ENCODE measurements around the gene HCRTR2. TPM values are rescaled to one million over a fixed set of nuclear protein-coding genes. Genes with fewer than 3 reads are reported as not detected.

HCRTR2 gene
- total RNA-seq, 1 experiment from 2014 or later: not detected

DNA sequence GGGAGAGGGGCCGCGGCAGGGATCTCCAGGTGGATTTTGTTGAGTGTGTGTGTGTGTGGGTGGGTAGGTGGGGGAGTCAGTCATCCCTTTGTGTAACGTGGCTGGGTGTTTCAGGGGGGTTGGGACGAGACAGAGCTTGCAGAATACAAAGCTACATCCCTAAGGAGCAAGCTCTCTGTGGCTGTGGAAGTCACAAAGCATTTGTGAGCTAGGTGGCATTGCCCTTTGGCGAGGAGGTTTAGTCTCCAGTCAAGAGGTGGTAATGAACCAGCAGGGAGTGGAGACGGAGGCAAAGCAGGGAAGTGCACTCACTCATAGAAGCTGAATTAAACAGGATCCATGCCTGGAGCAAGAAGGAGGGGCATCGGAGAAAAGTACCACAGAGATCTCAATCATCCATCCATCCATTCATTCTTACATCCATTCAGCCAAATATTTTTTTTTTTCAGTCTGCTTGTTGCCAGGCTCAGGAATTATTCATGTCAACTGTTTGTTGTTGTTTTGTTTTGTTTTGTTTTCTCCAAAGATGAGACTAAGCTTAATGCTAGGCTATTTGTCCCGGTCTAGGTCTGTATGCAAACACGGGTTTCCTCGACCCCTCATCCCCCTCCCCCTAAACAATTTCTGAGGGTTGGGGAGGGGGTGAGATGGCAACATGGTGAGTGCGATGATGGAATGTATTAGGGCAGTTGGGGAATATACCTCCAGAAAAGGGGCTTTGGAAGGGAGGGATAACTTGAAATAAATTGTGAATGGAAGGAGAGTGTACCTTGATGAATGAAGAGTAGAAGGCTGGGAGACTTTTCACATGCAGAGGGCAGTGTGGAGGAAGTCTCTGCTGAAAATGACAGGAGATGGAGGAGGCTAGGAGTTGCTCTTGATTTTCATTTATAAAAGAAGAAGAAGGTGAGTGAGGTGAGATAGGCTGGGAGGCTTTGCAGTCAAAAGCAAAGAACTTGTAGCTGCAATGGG is 1.0 kb downstream of the HCRTR2 start:
- Histone ChIP-seq H2AFZ (ENCODE audit: low read length) (no peak overlapping the region), H3K4me2 (ENCODE audit: low read length) (no peak overlapping the region), H3K4me3 (ENCODE audit: low read length) (no peak overlapping the region), H3K27ac (ENCODE audit: low read length) (no peak overlapping the region), H3K4me1 (ENCODE audit: insufficient read depth, low read length) (no peaks in the 10 kb centered on the region), H4K20me1 (ENCODE audit: low read length) (no peaks in the 10 kb centered on the region), H3K79me2 (ENCODE audit: low read length) (no peaks in the 10 kb centered on the region), H3K9ac (ENCODE audit: low read length) (no peak overlapping the region), H3K27me3 (ENCODE audit: low read length) (peaks cover 45% of the 10 kb centered on the region), H3K9me3 (ENCODE audit: low read length) (no peaks in the 10 kb centered on the region), H3K36me3 (ENCODE audit: low read depth, low read length) (no peaks in the 10 kb centered on the region), H3K9me2 (replicated peaks; ENCODE audit: low read length) (no peaks in the 10 kb centered on the region), H3F3A (ENCODE audit: low read length, unreplicated experiment) (no peaks in the 10 kb centered on the region)
- CTCF ChIA-PET: no interaction called here
- no peak for ATAC-seq
- intact Hi-C loops (cut with micrococcal nuclease): no loop called here
- BruUV-seq (replicated peaks): no TSS peak
- TF ChIP-seq EZH2phosphoT487 (IDR thresholded peaks at IDR 0.05; ENCODE audit: borderline replicate concordance, low read length): no peak
- TF ChIP-seq, protein P1, sequence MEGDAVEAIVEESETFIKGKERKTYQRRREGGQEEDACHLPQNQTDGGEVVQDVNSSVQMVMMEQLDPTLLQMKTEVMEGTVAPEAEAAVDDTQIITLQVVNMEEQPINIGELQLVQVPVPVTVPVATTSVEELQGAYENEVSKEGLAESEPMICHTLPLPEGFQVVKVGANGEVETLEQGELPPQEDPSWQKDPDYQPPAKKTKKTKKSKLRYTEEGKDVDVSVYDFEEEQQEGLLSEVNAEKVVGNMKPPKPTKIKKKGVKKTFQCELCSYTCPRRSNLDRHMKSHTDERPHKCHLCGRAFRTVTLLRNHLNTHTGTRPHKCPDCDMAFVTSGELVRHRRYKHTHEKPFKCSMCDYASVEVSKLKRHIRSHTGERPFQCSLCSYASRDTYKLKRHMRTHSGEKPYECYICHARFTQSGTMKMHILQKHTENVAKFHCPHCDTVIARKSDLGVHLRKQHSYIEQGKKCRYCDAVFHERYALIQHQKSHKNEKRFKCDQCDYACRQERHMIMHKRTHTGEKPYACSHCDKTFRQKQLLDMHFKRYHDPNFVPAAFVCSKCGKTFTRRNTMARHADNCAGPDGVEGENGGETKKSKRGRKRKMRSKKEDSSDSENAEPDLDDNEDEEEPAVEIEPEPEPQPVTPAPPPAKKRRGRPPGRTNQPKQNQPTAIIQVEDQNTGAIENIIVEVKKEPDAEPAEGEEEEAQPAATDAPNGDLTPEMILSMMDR (conservative IDR thresholded peaks at IDR 0.05; ENCODE audit: low read depth, low read length): no peak; the same call in 1 of the 2 replicates
- no peak for TF ChIP-seq EZH2 (IDR thresholded peaks at IDR 0.05; ENCODE audit: low read length, unreplicated experiment)
- POLR2A ChIA-PET (ENCODE audit: unreplicated experiment): no interaction called here
- no peak for DNase-seq

GRCh38 chr6:55176958-55177357 is 2.6 kb downstream of the HCRTR2 start:
- ATAC-seq (no peak), DNase-seq (peak; percentile 35)

More at GRCh38 chr6:55176958-55177357, 2.6 kb downstream of the HCRTR2 start:
- BruUV-seq (replicated peaks): no TSS peak
- Histone ChIP-seq H3F3A (ENCODE audit: low read length, unreplicated experiment) (no peaks in the 10 kb centered on the region), H3K27me3 (ENCODE audit: low read length) (peaks cover 46% of the 10 kb centered on the region), H3K9me2 (replicated peaks; ENCODE audit: low read length) (no peaks in the 10 kb centered on the region), H2AFZ (ENCODE audit: low read length) (no peak overlapping the region), H3K36me3 (ENCODE audit: low read depth, low read length) (no peaks in the 10 kb centered on the region), H3K9ac (ENCODE audit: low read length) (no peak overlapping the region), H3K27ac (ENCODE audit: low read length) (no peak overlapping the region), H3K79me2 (ENCODE audit: low read length) (no peaks in the 10 kb centered on the region), H3K4me3 (ENCODE audit: low read length) (no peak overlapping the region), H3K4me2 (ENCODE audit: low read length) (no peak overlapping the region), H3K4me1 (ENCODE audit: insufficient read depth, low read length) (no peaks in the 10 kb centered on the region), H4K20me1 (ENCODE audit: low read length) (no peaks in the 10 kb centered on the region), H3K9me3 (ENCODE audit: low read length) (no peaks in the 10 kb centered on the region)
- intact Hi-C loops (cut with micrococcal nuclease): no loop called here
- CTCF ChIA-PET: no interaction called here
- POLR2A ChIA-PET (ENCODE audit: unreplicated experiment): no interaction called here
- TF ChIP-seq EZH2 (IDR thresholded peaks at IDR 0.05; ENCODE audit: low read length, unreplicated experiment): no peak
- TF ChIP-seq EZH2phosphoT487 (IDR thresholded peaks at IDR 0.05; ENCODE audit: borderline replicate concordance, low read length): no peak
- TF ChIP-seq, protein P1 (conservative IDR thresholded peaks at IDR 0.05; ENCODE audit: low read depth, low read length): no peak
